Stimulated activated CD4-positive, alpha-beta T cell treated with anti-CD3 and anti-CD28 coated beads, Interleukin-2, amount 100 ng/mL, for 4 hours (primary cell): ENCODE results near the gene RETREG1.
"Not testable (repeated sequence)": the region's sequence is repeated elsewhere in the genome, so short reads cannot be mapped to it uniquely, and the experiment has no call there.

Experiments used
- DNase-seq: peaks from one replicate; pipeline ENCODE4 v3.0.0-alpha.2; 2020; ENCODE audit warnings: low read depth

RETREG1 gene

DNA sequence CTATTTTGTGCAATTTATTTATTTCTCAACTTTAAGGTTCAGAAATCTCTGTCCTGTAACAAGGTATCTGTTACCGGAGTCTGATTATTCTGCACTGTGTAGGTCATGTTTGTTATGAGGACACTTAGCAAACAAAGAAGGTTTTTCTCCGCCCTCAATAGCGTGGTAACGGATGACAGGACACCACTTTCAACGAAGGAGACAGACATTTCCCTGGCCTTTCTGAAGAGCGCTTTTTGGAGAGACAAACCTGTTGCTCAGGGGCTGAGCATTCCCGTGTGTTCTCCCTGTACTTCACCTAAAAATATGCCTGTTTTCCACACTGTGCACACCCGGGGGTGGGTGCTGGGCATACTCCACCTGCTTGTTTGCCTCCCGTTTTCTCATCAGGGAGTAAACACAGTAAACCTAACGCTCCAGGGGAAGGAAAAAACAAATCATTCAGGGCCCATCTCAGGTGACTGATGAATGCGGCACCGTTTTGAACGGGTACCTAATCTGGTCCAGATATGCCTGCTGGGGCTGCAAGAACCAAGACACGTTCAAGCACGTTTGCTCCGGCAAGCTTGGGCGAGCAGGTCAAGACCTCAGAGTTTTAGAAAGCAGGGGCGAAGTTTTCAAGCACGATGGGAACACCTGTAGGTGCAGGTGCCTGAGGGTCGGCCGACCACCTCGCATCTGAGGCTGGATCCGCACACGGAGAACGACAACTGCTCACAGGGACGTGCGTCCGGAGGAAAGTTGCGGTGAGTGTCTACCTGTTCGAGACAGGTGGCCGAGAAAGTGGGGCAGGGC is 859 bp downstream of the RETREG1 start:
- DNase-seq = no peak

DNA sequence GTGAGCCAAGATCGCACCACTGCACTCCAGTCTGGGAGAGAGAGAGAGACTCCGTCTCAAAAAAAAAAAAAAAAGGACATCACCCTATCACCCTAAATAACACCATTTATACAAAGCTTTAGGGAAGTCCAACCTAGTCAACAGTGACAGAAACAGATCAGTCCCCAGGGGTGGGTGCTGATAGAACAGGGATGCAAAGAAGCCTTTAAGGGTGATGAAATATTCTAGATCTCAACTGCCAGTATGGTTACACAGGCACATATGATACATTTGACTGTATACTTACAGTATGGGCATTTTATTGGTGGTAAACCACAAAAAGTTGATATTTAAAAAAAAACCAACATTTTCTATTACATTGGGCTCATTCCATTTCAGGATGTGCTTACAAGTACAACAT is 4.8 kb downstream of the RETREG1 start:
- no peak for DNase-seq

DNA sequence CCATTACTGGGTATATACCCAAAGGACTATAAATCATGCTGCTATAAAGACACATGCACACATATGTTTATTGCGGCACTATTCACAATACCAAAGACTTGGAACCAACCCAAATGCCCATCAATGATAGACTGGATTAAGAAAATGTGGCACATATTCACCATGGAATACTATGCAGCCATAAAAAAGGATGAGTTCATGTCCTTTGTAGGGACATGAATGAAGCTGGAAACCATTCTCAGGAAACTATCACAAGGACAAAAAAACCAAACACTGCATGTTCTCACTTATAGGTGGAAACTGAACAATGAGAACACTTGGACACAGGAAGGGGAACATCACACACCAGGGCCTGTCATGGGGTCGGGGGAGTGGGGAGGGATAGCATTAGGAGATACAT is 5.9 kb downstream of the RETREG1 start:
- DNase-seq = not testable (repeated sequence)

DNA sequence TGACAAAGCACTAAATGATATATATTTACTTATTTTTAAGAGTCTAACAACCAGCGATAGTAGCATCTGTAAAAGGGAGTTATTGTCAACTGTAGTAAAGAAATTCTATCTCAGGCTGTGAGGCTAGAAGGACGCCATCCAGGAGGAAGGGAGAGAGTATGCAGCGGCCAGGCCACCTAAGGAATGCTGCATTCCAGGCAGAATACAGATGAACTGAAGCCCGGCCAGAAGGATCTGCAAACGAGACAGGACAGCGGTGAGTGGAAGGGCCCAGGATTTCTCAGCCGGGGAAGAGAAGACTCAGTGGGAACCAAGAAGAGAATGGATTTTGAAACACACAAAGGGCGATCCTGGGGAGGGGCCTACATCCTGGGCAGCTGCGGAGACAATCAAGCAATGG is 7.4 kb downstream of the RETREG1 start:
- no peak for DNase-seq

DNA sequence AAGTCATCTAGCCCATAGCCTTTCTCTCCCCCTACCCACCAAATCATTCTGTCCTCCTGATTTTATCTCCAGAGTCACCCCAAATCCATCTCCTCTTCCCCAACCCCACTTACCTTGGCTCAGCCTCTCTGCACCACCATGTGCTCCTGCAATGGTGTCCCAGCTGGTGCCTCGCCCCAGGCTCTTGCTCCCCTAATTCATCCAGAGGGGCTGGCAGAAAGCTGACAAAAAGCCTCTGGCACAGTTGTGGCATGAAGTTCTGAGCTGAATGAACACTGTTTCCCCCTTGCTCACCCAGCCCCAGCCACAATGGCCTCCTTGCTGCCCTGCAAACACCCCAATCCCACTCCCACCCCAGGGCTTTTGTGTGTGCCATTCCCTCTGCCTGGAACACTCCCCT is 10.2 kb downstream of the RETREG1 start:
- DNase-seq = no peak

DNA sequence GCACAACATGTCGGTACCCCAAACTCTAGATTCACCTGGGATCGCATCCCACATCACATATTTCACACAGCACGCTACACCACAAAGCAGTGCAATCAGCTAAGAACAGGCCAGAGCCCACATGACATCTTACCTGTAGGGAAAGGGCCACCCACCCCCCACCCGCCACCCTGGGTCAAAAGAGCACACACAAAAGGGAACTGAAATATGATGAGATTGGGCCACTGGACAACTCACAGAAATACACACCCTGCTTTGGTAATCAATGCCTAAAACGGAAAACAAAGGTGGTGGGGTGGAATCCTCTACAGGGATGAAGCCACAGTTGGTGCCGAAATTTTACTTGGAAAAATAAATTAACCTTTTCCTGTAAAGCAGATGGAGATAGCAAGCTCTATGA is 13.1 kb downstream of the RETREG1 start:
- no peak for DNase-seq

DNA sequence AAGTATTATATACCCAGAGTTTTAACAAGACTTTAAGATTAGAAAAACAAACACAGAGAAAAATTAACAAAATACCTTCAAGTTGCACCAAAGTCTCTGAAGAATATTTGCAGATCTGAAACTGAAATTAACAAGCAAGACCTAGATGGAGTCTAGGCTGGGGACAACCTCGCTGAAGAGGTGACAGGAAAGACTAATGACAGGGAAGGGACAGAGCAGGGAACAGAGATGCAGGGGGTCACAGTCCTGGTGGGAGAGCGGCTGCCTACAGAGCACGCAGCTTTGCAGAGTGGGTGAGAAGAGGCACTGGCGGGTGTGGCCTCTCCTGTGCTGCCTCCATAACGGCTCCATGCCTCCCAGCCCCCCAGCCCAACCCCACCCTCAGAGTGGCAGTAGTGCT is 13.5 kb downstream of the RETREG1 start:
- DNase-seq = no peak

DNA sequence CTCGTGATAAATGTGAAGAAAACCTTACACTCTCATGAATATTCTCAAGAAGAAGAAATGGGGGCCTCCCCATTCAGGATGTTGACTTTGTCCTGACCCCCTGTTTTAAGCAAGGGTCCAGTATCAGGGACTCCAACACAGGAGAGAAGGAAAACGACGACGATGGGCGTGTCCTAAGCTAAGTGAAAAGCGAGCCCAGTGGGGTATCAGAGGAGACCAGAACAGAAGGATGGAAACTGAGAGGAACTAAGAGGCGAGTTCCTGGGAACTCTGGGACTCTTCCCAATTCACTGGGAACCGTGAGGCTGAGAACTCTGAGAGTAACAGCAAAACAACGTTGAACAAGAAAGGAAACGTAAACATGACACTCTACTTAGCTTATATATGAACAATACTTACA is 14.6 kb downstream of the RETREG1 start:
- DNase-seq = no peak

DNA sequence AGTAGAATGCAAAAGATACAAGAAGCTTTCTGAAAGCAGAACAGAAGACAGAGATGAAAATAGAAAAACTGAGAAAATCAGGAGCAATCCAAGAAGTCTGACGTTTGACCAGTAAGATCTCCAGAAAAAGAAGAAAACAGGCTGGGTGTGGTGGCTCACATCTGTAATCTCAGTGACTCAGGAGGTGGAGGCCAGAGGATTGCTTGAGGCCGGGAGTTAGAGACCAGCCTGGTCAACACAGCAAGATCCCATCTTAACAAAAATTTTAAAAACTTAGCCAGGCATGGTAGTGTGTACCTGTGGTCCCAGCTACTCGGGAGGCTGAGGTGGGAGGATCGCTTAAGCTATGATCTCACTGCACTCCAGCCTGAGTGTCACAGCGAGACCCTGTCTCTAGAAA is 15.9 kb downstream of the RETREG1 start:
- no peak for DNase-seq

DNA sequence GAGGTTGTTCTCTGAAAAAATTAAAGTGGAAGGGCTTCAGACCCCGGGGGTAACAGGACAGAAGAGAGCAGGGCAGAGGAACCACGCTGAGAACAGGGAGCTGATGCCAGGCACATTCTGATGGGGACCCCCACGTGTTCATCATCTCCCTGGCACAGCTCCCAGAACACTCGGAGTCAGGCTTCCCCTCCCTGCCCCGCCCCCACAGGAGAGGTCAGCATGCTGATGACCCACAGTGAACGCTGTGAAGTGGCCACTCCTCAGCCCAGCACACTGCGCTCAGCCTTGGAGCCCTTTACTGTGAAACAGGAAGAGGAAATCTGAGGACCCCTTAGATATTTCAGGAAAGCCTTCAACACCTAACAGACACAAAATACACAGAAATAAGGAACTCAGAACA is 16.4 kb downstream of the RETREG1 start:
- DNase-seq = no peak

DNA sequence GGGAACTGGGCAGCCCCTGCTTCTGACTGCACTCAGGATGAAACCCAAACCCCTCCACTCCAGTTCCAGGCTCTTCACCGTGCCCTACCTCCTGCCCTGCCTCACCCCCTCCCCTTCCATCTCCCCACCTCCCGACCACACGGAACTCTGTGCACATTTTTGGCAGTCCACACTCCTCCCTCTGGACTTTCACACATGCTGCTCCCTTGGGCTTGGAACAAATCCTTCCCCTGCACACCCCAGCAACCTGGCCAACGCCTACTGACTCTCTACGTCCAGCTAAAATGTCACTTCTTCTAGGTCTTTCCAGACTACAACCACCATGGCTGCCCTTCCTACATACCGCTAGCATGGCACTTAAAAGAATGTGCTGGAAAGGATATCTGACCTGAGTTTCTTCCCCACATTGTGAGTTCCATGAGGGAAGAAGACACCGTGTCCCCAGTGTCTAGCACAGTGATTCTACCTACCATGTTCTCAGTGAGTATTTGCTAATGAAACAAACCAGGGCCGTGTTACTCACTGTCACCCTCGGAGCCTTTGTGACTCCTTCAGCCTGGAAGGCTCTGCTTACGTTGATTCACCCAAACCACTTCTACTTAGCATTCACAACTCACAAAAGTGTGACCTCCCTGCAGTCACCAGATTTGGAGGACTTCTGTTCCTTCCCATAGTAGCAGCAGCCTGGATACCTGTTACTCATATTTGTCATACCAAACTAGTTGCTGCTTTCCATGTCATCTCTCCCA is 18.7 kb downstream of the RETREG1 start:
- DNase-seq = no peak

DNA sequence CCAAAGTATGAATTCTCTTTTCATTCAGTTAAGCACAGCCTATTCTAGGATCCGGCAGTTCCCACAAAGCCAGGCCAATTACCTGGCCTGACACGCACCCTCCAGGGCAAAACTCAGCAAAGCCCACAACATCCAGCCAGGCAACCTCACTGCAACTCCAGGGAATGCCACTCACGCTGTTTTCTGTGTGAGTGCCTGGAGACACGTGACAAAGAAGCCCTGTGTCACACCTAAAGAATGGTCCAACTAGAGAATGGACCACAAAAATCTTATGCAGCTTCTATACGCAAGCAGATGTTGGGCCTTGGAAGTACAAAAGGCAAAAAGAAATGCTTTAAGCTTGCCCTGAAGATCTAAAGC is 20.2 kb downstream of the RETREG1 start:
- no peak for DNase-seq

DNA sequence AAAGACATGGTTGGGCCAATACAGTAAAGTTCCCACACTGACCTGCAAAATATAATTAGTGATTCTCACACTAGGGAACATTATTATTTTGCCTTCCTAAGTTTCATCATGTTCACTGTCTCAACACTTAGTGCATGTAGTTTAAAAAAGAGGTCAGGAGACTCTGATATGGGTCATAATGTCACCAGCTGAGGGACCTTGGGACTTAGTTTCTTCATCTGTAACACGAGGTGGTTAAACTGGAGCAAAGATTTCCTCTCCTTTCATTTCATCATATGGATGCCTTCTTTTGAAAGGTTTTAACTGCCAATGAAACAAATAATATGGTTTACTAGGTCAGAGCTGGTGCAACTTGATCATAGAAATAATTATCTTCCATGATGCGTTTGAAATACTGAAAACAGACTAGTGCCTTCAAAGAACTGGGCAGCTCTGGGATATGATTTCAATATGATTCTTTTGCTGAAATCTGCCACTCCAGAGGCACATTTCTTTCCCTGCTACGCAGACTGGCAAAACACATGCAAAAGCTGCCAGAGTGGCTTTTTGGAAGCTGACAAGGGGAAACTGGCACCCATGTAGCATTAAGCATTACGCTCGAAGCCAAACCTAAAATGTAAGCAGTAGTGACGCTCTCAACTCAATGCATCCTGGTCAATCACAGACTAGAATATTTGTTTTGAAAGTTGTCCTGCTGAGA is 20.8 kb downstream of the RETREG1 start:
- no peak for DNase-seq

DNA sequence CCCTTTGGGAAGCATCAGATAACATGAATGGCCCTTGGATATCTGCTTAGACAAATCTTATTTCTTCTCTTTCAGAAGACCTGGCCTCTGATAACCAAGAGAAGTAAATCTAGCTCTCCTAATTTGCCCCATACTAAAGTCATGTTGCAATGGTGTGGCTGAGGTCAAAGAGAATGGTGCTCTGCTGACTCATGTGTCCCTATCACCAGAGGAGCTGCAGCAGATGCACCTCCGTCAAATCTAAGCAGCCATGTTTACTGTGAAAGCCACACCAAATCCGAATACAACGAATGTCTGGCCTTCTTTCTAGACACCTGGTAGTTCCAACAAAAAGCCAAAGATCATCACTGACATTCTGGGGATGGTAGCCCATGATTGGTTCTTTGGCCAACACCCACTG is 23.2 kb downstream of the RETREG1 start:
- DNase-seq = no peak

DNA sequence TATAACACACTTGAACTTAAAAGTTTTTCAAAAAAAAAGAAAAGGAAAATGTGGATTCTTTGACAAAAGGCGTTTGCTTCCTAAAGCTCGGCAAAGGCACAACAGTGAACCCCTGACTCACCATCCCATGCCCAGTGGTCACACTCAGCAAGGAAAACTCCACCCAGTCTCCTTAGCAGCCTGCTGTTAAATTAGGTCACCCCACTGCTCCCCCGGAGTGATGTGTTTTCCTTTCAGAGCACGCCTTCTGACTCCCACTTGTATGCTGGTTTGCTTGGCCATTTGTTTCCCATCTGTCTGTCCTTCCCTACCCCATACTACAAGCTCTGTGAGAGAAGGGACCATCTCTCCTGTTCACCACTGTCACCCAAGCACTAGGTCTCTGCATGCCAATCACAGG is 23.8 kb downstream of the RETREG1 start:
- no peak for DNase-seq

DNA sequence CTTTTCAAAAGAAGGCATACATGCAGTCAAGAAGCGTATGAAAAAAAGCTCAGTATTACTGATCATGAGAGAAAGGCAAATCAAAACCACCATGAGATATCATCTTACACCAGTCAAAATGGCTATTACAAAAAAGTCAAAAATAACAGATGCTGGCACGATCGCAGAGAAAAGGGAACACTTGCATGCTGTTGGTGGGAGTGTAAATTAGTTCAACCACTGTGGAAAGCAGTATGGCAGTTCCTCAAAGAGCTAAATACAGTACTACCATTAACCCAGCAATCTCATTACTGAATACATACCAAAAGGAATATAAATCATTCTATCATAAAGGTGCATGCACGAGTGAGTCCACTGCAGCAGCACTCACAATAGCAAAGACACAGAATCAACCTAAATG is 24.5 kb downstream of the RETREG1 start:
- no peak for DNase-seq

DNA sequence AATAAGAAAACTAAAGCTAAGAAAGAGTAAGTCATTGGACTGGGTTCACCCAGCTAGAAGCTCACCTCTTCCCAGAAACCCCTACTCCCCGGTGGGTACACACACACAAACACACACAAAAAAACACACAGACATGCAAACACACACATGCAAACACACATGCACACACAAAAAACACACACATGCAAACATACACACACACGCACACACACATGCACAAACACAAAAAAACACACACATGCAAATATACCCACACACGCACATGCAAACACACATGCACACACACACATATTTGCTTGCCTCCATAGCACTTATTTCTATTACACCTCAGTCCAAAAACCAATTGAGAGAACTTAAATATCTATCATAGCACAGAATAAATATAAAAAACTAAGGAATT is 26.1 kb downstream of the RETREG1 start:
- DNase-seq = no peak

DNA sequence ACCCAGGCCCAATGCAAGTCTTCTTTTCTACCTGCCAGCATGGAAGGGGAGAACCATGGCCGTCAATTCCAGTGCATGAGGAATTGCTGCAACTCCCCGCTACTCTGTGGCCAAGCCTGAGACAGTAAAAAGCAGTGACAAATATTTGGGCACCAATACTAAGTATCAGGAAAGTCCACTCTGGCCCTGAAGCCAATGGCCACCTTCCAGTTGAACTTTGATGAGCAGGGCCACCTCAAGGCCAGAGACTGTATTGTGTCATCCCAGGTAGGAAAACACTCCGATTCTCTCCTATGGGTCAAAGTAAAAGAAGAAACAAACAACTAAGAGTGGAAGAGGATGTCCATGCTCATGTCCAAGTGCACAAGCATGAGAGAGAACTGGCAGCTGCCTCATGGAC is 27.1 kb downstream of the RETREG1 start:
- DNase-seq = no peak

DNA sequence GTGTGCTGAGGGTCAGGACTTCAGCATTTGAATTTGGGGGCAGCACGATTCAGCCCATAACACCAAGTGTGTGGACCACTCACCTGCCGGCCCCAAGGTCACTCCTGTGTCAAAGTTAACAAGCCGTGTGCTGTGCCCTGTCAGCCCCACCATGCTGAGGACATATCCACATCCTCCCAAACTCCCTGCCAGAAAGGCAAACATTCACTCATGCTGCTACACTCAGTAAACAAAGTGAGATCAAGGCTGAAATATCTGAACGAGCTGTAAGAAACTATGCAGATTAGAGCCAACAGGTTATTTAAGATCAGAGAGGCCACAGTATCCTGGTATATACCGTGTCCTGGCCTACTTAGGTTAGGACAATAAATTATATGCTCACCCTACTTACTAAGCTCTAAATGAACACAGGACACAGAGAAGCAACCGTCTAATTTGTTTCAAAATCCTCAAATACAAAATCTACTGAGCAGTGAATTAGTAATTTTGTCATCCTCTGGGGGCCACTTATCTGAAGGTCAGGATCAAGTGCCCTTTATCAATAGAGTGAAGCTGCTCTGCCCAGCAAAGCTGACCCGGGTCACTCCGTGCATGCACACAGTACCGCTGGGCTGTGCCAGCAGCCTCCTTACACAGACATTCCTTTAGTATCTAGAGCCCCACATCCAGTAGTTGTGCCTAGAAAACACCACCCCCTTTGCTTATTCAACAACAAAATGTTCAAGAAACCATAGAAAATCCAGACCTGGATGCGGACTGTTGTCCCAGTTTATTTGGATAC is 28.2 kb downstream of the RETREG1 start:
- DNase-seq = no peak

DNA sequence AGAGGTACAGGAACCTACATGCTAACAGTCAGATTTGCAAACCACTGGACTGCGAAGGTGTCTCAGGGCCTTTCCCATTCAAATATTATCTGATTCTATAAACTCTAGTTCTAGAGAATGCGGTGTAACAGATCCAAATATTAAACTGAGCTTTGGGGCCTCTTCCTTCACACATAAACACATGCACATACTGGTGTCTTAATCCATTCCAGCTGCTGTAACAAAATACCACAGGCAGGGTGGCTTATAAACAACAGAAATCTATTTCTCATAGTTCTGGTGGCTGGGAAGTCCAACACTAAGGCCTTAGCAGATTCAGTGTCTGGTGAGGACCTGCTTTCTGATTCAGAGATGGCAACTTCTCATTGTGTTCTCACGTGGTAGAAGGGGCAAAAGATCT is 30.2 kb downstream of the RETREG1 start:
- no peak for DNase-seq

DNA sequence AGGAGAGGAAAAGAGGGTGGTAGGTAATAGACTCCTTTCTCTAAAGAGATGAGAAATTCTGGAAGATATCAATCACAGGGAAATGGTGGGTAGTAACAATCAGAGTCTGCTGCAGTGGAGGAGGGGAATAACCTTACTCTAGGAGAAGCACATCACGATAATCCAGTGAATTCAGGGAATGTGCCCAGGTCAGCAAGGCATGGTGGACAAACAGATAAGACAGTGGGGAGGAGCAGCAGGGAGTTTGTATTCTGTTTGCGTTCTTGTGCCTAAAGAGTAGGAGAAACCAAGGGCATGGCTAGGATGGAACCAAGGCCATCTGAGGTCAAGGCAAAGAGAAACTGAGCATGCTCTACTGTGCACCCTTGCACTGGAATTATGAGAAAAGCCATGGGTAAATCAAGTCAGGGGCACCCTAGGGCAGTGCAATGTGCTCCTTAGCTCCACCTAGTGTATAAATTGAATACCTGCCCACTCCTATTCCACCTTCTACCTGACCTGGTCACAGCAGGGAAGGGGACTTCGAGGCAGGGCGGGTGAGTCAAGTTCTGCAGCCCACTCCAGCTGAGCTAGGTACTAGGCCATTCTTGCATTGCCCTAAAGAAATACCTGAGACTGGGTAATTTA is 31.6 kb downstream of the RETREG1 start:
- no peak for DNase-seq

DNA sequence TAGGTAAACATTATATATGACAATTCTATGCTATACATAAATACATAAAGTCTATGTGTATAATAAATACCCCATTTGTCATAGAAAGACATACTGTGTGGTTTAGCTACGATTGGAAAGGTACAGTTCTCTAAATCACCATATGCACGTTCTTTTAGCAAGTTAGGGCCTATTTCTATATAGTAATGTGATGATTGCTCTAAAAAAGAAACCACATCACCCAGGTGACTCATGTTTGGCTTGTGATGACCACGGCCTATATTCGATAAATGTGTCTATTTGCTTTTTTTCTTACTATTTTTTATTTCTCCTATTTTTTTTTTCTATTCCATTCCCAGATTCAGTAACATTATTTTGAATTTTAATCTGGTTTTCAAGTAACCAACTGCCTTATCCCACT is 34.7 kb downstream of the RETREG1 start:
- no peak for DNase-seq
